PFSK-1 (cell line): ENCODE results near the gene MTG2.

Experiments
- POLR2AphosphoS5 ChIP-seq: IDR thresholded peaks from 2 replicates; pipeline ENCODE4 v1.6.1; 2012; ENCODE audit warnings: low read depth, mild to moderate bottlenecking, control low read depth, low read length, moderate library complexity
- REST ChIP-seq, 2 experiments: IDR thresholded peaks; 2 replicates each; pipeline versions ENCODE4 v1.6.1 to v1.8.0; 2011 to 2012; ENCODE audit warnings: low read depth in 2 of 2, low read length in 2 of 2, control low read depth in 1 of 2, inconsistent platforms in 1 of 2, mild to moderate bottlenecking in 1 of 2, moderate library complexity in 1 of 2; ENCODE audit not compliant: insufficient read depth in 1 of 2
- SIN3A ChIP-seq: IDR thresholded peaks from 2 replicates; pipeline ENCODE4 v1.6.1; 2012; ENCODE audit warnings: mild to moderate bottlenecking, low read length, moderate library complexity, borderline replicate concordance; ENCODE audit not compliant: insufficient read depth

GRCh38 chr20:62227591-62227976, 44.8 kb downstream of the MTG2 start:
- no peak for TF ChIP-seq POLR2AphosphoS5
- TF ChIP-seq REST (IDR thresholded peaks at IDR 0.05; ENCODE audit: insufficient read depth in 1 of 2, low read depth in 2 of 2, low read length in 2 of 2), result no peak
- no peak for TF ChIP-seq SIN3A
